GM21447 (cell line): ENCODE data around the gene XXYLT1.
"Not testable (repeated sequence)": the region's sequence is repeated elsewhere in the genome, so short reads cannot be mapped to it uniquely, and the experiment has no call there.

Experiments
- ATAC-seq: cut with Tn5 transposase; IDR thresholded peaks from one replicate; pipeline ENCODE4 v1.9.1; 2021; ENCODE audit not compliant: unreplicated experiment

XXYLT1 gene

GRCh38 chr3:195187609-195188425, 83.1 kb downstream of the XXYLT1 start:
- ATAC-seq, result no peak

GRCh38 chr3:195186710-195187047, 84.3 kb downstream of the XXYLT1 start:
- not testable (repeated sequence) for ATAC-seq

GRCh38 chr3:195186041-195186709, 84.8 kb downstream of the XXYLT1 start:
- ATAC-seq, result no peak

GRCh38 chr3:195185583-195185982, 85.4 kb downstream of the XXYLT1 start:
- no peak for ATAC-seq

GRCh38 chr3:195184716-195185421, 86.1 kb downstream of the XXYLT1 start:
- no peak for ATAC-seq

GRCh38 chr3:195183071-195183776, 87.7 kb downstream of the XXYLT1 start:
- ATAC-seq, result no peak

GRCh38 chr3:195182470-195182795, 88.5 kb downstream of the XXYLT1 start:
- ATAC-seq, result no peak

- no peak for ATAC-seq
Measured at GRCh38 chr3:195181741-195182469, 89.1 kb downstream of the XXYLT1 start.

- ATAC-seq, result no peak
Measured at GRCh38 chr3:195181113-195181498, 89.9 kb downstream of the XXYLT1 start.

GRCh38 chr3:195180490-195181112, 90.4 kb downstream of the XXYLT1 start:
- ATAC-seq, result no peak

GRCh38 chr3:195179776-195180489, 91.0 kb downstream of the XXYLT1 start:
- ATAC-seq, result no peak

- ATAC-seq, result no peak
Measured at GRCh38 chr3:195178124-195178910, 92.6 kb downstream of the XXYLT1 start.

- ATAC-seq, result no peak
Measured at GRCh38 chr3:195177422-195178123, 93.4 kb downstream of the XXYLT1 start.

- ATAC-seq, result no peak
Measured at GRCh38 chr3:195176776-195177175, 94.2 kb downstream of the XXYLT1 start.

GRCh38 chr3:195175476-195176337, 95.3 kb downstream of the XXYLT1 start:
- no peak for ATAC-seq

GRCh38 chr3:195175076-195175475, 95.9 kb downstream of the XXYLT1 start:
- ATAC-seq, result no peak

- no peak for ATAC-seq
Measured at GRCh38 chr3:195173657-195174056, 97.3 kb downstream of the XXYLT1 start.
